DND-41 (cell line): ENCODE measurements around the gene CREB3L2.

Source experiments
- ATAC-seq: fragments of 200-7000 bp; cut with Tn5 transposase; 3 replicates; pipeline ENCODE4 v1.9.1; 2021; ENCODE audit warnings: low read depth; ENCODE audit not compliant: insufficient read depth
- DNase-seq: peaks from one replicate; pipeline ENCODE4 v3.0.0-alpha.2; 2020
- H2AFZ ChIP-seq: 2 replicates; pipeline ENCODE4 v1.6.0; 2012; ENCODE audit warnings: low read depth, low read length
- H3K27ac ChIP-seq: 2 replicates; pipeline ENCODE4 v1.5.1; 2012; ENCODE audit warnings: low read length, inconsistent platforms
- H3K27me3 ChIP-seq: fragments of 200-600 bp; sonication (generic); 2 replicates; pipeline ENCODE4 v1.6.0; 2012; ENCODE audit warnings: low read length, mild to moderate bottlenecking, inconsistent platforms; ENCODE audit not compliant: insufficient read depth, poor library complexity
- H3K36me3 ChIP-seq: 2 replicates; pipeline ENCODE4 v1.5.1; 2012; ENCODE audit warnings: low read length, inconsistent platforms; ENCODE audit not compliant: insufficient read depth
- H3K4me1 ChIP-seq: 2 replicates; pipeline ENCODE4 v1.5.1; 2012; ENCODE audit warnings: mild to moderate bottlenecking, low read length; ENCODE audit not compliant: insufficient read depth
- H3K4me2 ChIP-seq: 2 replicates; pipeline ENCODE4 v1.6.0; 2012; ENCODE audit warnings: mild to moderate bottlenecking, moderate library complexity, low read length, inconsistent platforms; ENCODE audit not compliant: insufficient read depth
- H3K4me3 ChIP-seq, 2 experiments: fragments of 200-600 bp in 1 of 2; shearing (Covaris generic) in 1 of 2; 2 replicates each; pipeline ENCODE4 v1.5.1; 2012 to 2016; ENCODE audit warnings: inconsistent platforms in 2 of 2, low read length in 2 of 2, mild to moderate bottlenecking in 2 of 2, low read depth in 1 of 2, moderate library complexity in 1 of 2
- H3K79me2 ChIP-seq: 2 replicates; pipeline ENCODE4 v1.6.0; 2012; ENCODE audit warnings: low read length, inconsistent platforms; ENCODE audit not compliant: insufficient read depth
- H3K9ac ChIP-seq: 2 replicates; pipeline ENCODE4 v1.6.0; 2012; ENCODE audit warnings: low read depth, mild to moderate bottlenecking, inconsistent platforms, low read length, moderate library complexity
- H3K9me3 ChIP-seq: 2 replicates; pipeline ENCODE4 v1.5.1; 2012; ENCODE audit warnings: low read length, moderate library complexity, mild to moderate bottlenecking, inconsistent platforms; ENCODE audit not compliant: insufficient read depth, severe bottlenecking
- H4K20me1 ChIP-seq: 2 replicates; pipeline ENCODE4 v1.6.0; 2012; ENCODE audit warnings: low read length; ENCODE audit not compliant: insufficient read depth
- CTCF ChIP-seq: IDR thresholded peaks from 2 replicates; pipeline ENCODE4 v1.5.1; 2012; ENCODE audit warnings: borderline replicate concordance, low read length, moderate library complexity, mild to moderate bottlenecking; ENCODE audit not compliant: poor library complexity, severe bottlenecking; ENCODE audit errors: extremely low read depth
- EZH2 ChIP-seq: IDR thresholded peaks from 3 replicates; pipeline ENCODE4 v1.6.1; 2012; ENCODE audit warnings: borderline replicate concordance, low read depth, mild to moderate bottlenecking, moderate library complexity, low read length, inconsistent platforms; ENCODE audit not compliant: severe bottlenecking

Gene CREB3L2

GRCh38 chr7:137942484-137943115 is 59.3 kb downstream of the CREB3L2 start:
- Histone ChIP-seq H3K9me3 (no peaks in the 10 kb centered on the region), H2AFZ (no peak overlapping the region), H3K4me2 (no peak overlapping the region), H3K4me1 (no peaks in the 10 kb centered on the region), H3K79me2 (no peaks in the 10 kb centered on the region), H3K27ac (no peak overlapping the region), H3K9ac (no peak overlapping the region), H4K20me1 (no peaks in the 10 kb centered on the region; the same call in 1 of the 2 replicates), H3K27me3 (no peaks in the 10 kb centered on the region), H3K36me3 (no peaks in the 10 kb centered on the region), H3K4me3 (no peak overlapping the region)
- DNase-seq (no peak), ATAC-seq (no peak)
- no peak for TF ChIP-seq CTCF
- TF ChIP-seq EZH2, result no peak

GRCh38 chr7:137940656-137941518 is 61.0 kb downstream of the CREB3L2 start:
- no peak for ATAC-seq
- no peaks in the 10 kb centered on the region for H3K36me3 ChIP-seq
- TF ChIP-seq EZH2, result no peak
- TF ChIP-seq CTCF, result no peak
- no peaks in the 10 kb centered on the region for H3K27me3 ChIP-seq
- no peaks in the 10 kb centered on the region for H3K9me3 ChIP-seq
- H4K20me1 ChIP-seq, result no peaks in the 10 kb centered on the region; the same call in 1 of the 2 replicates
- H3K4me2 ChIP-seq, result no peak overlapping the region
- no peak for DNase-seq
- H3K9ac ChIP-seq, result no peak overlapping the region
- peaks cover 4% of the 10 kb centered on the region for H3K4me1 ChIP-seq
- no peaks in the 10 kb centered on the region for H3K79me2 ChIP-seq
- H3K4me3 ChIP-seq, result no peak overlapping the region
- no peak overlapping the region for H3K27ac ChIP-seq
- no peak overlapping the region for H2AFZ ChIP-seq

DNA sequence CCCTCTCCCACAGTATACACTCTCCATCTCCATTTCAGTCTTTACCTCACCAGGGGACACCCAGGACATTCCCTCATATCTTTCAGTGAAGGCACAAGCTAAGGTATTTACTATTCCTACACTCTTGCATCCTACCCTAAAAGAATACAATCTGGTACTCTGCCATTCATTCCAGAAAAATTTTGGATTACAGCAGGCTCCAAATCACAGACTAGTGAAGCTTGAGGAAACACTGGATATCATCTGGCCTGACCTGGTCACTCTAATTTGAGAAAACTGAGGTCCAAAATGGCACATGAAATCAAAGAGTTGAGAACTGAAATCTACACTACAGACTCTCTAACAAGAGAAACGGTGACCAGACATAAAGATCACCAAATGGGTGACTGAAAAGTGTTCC is 61.7 kb downstream of the CREB3L2 start:
- ATAC-seq, result no peak
- Histone ChIP-seq H3K9me3 (no peaks in the 10 kb centered on the region), H3K9ac (no peak overlapping the region), H3K36me3 (no peaks in the 10 kb centered on the region), H3K27ac (no peak overlapping the region), H2AFZ (no peak overlapping the region), H3K4me3 (no peak overlapping the region), H3K27me3 (no peaks in the 10 kb centered on the region), H3K79me2 (no peaks in the 10 kb centered on the region), H3K4me1 (peaks cover 10% of the 10 kb centered on the region), H4K20me1 (no peaks in the 10 kb centered on the region; the same call in 1 of the 2 replicates), H3K4me2 (no peak overlapping the region)
- TF ChIP-seq CTCF (no peak), EZH2 (no peak)
- DNase-seq, result no peak
